Right atrium auricular region (tissue), 2 donors: ENCODE results near the gene CPM. TPM values are rescaled to one million over a fixed set of nuclear protein-coding genes. Genes with fewer than 3 reads are reported as not detected.

Source experiments
- DNase-seq: peaks from one replicate; pipeline ENCODE4 v3.0.0-alpha.2; 2019; ENCODE audit warnings: low spot score
- H3K27ac ChIP-seq, 2 donors: fragments of 200-600 bp; sonication (generic); 1 replicate in 1 of 2; 2 replicates in 1 of 2; pipeline ENCODE4 v1.5.1; 2016 to 2019
- H3K27me3 ChIP-seq, 2 donors: fragments of 200-600 bp; sonication (generic); one replicate each; pipeline versions ENCODE4 v1.5.1 to v1.6.0; 2017 to 2019
- H3K36me3 ChIP-seq: fragments of 200-600 bp; sonication (generic); one replicate; pipeline ENCODE4 v1.5.1; 2016
- H3K4me1 ChIP-seq, 2 donors: fragments of 200-600 bp; sonication (generic); one replicate each; pipeline versions ENCODE4 v1.5.1 to v1.6.0; 2017 to 2019
- H3K4me3 ChIP-seq, 2 donors: fragments of 200-600 bp; sonication (generic); 1 replicate in 1 of 2; 2 replicates in 1 of 2; pipeline ENCODE4 v1.5.1; 2017 to 2019; ENCODE audit warnings: mild to moderate bottlenecking in 1 of 2, moderate library complexity in 1 of 2
- H3K9me3 ChIP-seq, 2 donors: fragments of 200-600 bp; sonication (generic); one replicate each; pipeline ENCODE4 v1.5.1; 2019
- total RNA-seq, 2 donors: library from RNA; depleted of rRNA; stranded (reverse); fragments of >200 nt; gene quantifications; one replicate each; pipeline ENCODE4 v1.1.0, GENCODE V29; 2016
- TF ChIP-seq, protein P1 (sequence below), 2 donors: fragments of 200-600 bp; sonication (generic); IDR thresholded peaks; one replicate each; pipeline ENCODE4 v1.5.1; 2019; ENCODE audit warnings: antibody characterized with exemption in 2 of 2

CPM gene
- total RNA-seq, 2 donors from 2014 or later = 19.8 to 21.9 TPM

GRCh38 chr12:68831751-68832503, 101.0 kb downstream of the CPM start:
- H3K36me3 ChIP-seq = peaks cover 51% of the 10 kb centered on the region
- H3K4me3 ChIP-seq = no peak overlapping the region
- DNase-seq = no peak
- H3K4me1 ChIP-seq = no peaks in the 10 kb centered on the region
- H3K9me3 ChIP-seq = no peaks in the 10 kb centered on the region
- TF ChIP-seq, protein P1, sequence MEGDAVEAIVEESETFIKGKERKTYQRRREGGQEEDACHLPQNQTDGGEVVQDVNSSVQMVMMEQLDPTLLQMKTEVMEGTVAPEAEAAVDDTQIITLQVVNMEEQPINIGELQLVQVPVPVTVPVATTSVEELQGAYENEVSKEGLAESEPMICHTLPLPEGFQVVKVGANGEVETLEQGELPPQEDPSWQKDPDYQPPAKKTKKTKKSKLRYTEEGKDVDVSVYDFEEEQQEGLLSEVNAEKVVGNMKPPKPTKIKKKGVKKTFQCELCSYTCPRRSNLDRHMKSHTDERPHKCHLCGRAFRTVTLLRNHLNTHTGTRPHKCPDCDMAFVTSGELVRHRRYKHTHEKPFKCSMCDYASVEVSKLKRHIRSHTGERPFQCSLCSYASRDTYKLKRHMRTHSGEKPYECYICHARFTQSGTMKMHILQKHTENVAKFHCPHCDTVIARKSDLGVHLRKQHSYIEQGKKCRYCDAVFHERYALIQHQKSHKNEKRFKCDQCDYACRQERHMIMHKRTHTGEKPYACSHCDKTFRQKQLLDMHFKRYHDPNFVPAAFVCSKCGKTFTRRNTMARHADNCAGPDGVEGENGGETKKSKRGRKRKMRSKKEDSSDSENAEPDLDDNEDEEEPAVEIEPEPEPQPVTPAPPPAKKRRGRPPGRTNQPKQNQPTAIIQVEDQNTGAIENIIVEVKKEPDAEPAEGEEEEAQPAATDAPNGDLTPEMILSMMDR (IDR thresholded peaks at IDR 0.05) = no peak
- H3K27me3 ChIP-seq = no peaks in the 10 kb centered on the region
- no peak overlapping the region for H3K27ac ChIP-seq

DNA sequence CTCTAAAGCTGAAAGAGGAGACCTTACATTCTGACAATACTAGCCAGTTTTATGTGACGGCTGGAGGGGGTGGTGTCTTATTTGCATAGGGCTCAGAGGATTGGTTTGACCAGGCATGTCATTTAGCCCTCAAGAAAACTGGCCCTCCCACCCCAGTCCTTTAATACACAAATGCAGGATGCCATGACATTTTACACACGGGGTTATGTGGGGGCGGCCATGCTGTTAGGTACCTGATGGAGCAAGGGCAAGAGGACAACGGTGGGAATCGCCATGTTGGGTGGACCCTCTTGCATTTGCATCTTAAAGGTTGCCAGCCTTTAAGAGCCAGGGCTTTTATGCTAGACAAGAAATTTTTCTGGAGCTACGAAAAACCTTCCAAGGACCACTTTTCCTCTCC, 101.7 kb downstream of the CPM start:
- DNase-seq = no peak
- Histone ChIP-seq H3K9me3 (no peaks in the 10 kb centered on the region), H3K4me1 (no peaks in the 10 kb centered on the region), H3K27me3 (no peaks in the 10 kb centered on the region), H3K36me3 (peaks cover 54% of the 10 kb centered on the region), H3K27ac (no peak overlapping the region), H3K4me3 (no peak overlapping the region)
- TF ChIP-seq, protein P1 (IDR thresholded peaks at IDR 0.05) = no peak

DNA sequence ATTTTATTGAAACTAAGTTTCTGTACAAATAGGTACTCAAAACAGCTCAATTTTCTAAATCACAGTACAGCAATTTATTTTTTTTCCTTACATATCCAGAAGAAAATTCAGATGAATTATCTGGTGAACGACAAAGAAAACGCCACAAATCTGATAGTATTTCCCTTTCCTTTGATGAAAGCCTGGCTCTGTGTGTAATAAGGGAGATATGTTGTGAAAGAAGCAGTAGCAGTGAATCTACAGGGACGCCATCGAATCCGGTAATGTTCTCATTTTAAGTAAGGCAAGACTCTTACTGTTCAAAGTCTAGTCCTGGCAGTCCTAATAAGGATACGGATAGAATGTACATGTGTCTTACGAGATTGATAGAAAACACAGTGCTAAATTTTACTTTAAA, 104.3 kb downstream of the CPM start:
- Histone ChIP-seq H3K27ac (no peak overlapping the region), H3K9me3 (no peaks in the 10 kb centered on the region), H3K4me3 (no peak overlapping the region), H3K27me3 (no peaks in the 10 kb centered on the region), H3K4me1 (peaks cover 0 to 2% of the 10 kb centered on the region in 2 donors), H3K36me3 (peaks cover 68% of the 10 kb centered on the region)
- TF ChIP-seq, protein P1 (IDR thresholded peaks at IDR 0.05) = no peak
- no peak for DNase-seq

DNA sequence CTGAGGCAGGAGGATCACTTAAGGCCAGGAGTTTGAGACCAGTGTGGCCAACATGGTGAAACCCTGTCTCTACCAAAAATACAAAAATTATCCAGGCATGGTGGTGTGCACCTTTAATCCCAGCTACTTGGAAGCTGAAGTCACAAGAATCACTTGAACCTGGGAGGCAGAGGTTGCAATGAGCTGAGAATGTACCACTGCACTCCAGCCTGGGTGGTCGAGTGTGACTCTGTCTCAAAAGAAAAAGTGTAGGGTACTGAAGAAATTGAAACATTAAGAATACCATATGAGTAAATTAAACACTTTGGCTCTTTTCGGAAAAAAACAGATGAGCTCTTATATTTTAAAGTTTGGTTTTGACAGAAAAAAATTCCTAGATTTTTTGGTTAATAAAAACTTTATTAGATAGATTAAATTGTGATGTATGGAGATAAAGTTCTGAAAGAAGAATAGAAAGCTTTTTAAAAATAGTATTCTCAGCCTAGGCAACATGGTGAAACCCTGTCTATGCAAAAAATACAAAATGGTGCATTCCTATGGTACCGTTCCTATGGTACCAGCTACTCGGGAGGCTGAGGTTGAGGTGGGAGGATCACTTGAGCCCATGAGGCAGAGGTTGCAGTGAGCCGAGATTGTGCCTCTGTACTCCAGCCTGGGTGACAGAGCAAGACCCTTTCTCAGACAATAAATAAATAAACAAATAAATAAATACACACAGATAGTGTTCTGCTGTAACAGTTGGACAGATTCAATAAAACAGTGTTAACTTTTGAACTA, 104.9 kb downstream of the CPM start:
- no peak overlapping the region for H3K27ac ChIP-seq
- H3K4me3 ChIP-seq = no peak overlapping the region
- no peaks in the 10 kb centered on the region for H3K9me3 ChIP-seq
- H3K36me3 ChIP-seq = peaks cover 70% of the 10 kb centered on the region
- H3K4me1 ChIP-seq = peaks cover 0 to 6% of the 10 kb centered on the region in 2 donors
- DNase-seq = no peak
- TF ChIP-seq, protein P1 (IDR thresholded peaks at IDR 0.05) = no peak
- no peaks in the 10 kb centered on the region for H3K27me3 ChIP-seq

GRCh38 chr12:68825569-68826217, 107.3 kb downstream of the CPM start:
- H3K4me1 ChIP-seq = peaks cover 0 to 6% of the 10 kb centered on the region in 2 donors
- H3K36me3 ChIP-seq = peaks cover 73% of the 10 kb centered on the region
- no peak for DNase-seq
- TF ChIP-seq, protein P1 (IDR thresholded peaks at IDR 0.05) = no peak
- H3K4me3 ChIP-seq = no peak overlapping the region
- no peaks in the 10 kb centered on the region for H3K27me3 ChIP-seq
- H3K27ac ChIP-seq = no peak overlapping the region
- H3K9me3 ChIP-seq = no peaks in the 10 kb centered on the region
